LNCAP (cell line): Measurements from ENCODE around the gene KIAA1614.

Experiments used
- CTCF ChIP-seq: fragments of 450-650 bp; IDR thresholded peaks from 2 replicates; pipeline ENCODE4 v1.5.1; 2017; ENCODE audit warnings: mild to moderate bottlenecking

Gene KIAA1614

GRCh38 chr1:180974236-180974635, 61.5 kb downstream of the KIAA1614 start:
- TF ChIP-seq CTCF: no peak

DNA sequence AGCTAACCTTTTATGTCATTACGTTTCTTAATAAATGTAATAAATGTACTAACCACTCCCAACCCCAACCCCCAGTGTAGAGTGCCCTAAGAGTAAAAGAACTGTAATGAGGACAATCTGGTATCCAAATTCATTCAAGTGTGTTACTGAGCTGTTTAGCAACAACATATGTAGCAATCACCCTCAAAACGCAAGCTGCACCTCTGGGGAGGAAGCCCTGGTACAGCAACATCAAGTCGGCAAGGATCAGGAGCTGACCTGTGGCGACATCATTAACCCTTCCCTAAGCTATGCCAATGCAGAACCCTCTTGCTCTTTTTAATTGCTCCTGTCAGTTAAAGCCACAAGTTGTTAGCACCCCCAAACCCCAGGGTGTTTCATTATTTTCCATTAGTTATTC, 62.9 kb downstream of the KIAA1614 start:
- TF ChIP-seq CTCF: no peak

DNA sequence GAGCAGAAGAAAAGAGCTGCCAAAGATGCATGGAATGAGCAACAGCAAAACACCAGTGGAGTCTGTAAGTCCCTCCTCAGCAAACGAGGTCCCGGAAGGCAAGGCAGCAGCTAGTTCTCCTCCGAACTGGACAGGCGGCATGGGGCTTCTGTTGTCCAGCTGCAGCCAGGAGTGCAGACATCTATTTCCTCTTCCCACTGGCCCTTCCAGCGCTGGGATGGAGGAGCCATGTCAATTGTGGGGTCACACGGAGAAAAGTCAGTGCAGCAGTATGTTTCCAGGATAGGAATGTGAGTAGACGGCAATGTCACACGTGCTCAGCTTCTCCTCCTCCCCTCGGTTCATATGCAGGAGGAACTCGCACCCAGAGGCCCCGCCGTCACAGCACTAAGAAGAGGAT, 63.5 kb downstream of the KIAA1614 start:
- no peak for TF ChIP-seq CTCF

DNA sequence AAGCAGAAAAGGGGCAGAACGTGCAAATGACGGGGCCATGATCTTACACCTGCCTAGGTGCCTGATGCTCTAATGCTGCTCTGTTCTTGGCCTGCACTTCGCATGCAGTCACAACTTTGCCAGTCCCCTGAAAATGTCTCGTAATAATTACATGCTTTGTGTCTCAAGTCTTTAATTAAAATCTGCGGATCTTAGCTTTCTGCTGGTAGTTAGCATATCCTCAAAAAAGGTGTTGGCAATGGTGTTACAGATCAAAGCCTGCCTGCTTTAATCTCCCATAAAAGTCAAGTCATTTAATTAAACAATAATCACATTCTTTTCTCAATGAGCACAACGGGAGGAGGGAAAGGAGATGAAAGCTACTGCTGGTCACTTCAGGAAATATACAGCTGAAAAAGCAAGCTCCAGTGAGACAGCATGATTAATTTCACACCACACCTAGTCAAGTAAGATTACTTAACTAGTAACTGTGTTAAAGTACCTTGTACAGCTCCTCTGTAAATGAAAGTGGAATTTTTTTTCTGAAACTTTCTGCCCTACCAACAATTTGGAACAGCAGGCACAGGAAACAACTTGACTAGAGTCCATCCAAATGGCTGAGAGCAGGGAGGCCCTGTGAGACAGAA, 64.1 kb downstream of the KIAA1614 start:
- TF ChIP-seq CTCF: no peak

GRCh38 chr1:180981596-180982387, 69.1 kb downstream of the KIAA1614 start:
- TF ChIP-seq CTCF: no peak

DNA sequence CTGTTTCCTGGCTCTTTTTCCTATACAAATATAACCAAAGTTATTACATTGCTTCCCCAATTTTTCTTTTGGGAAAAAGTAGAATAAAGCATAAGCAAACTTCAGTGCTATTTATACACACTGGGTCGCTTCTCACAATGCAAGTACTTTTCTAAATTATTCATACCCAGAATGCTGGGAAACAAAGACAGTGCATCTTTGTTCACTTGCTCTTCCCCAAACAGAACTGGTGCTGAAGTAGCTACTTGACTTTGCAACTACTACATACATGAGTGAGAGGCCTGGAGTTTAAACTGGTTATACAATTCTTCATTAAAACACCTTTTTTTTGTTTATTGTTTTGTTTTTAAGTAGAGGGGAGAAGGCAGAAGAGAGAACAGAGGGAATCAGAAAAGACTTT, 69.7 kb downstream of the KIAA1614 start:
- TF ChIP-seq CTCF: no peak

DNA sequence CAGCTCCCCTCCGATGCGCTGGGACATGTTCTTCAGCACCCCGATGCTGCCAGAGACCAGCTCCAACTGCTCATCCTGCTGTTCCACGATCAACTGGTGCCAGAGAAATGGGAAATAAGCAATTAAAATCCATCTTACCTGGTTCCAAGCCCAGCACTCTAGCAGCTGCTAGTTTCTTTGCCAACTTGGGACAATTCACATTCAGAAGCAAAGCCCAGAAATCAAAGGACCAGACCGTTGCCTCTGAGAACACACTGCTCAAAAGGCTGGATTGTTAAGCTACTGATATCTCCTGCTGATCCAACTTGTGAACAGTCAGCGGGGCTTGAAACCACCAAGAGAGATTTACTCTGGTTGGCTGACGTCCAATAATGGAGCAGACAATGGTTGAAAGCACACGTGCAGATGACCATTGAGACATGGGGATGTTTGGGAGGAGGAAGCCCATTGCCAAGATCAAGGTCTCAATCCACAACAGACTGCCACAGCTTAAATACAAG, 75.6 kb downstream of the KIAA1614 start:
- no peak for TF ChIP-seq CTCF
